ACC112 (cell line): ENCODE results near the gene MFNG.

Experiments
- H2AFZ ChIP-seq: fragments of 200-600 bp; sonication (generic); one replicate; pipeline ENCODE4 v1.6.0; 2017; ENCODE audit warnings: antibody characterized with exemption, low read length; ENCODE audit not compliant: unreplicated experiment
- H3K27ac ChIP-seq: fragments of 200-600 bp; sonication (generic); 2 replicates; pipeline ENCODE4 v1.5.1; 2014; ENCODE audit warnings: low read depth, mild to moderate bottlenecking, antibody characterized with exemption, low read length, moderate library complexity
- H3K27me3 ChIP-seq: fragments of 200-600 bp; sonication (generic); 2 replicates; pipeline ENCODE4 v1.6.1; 2014; ENCODE audit warnings: mild to moderate bottlenecking, antibody characterized with exemption, low read length, moderate library complexity, mixed read lengths; ENCODE audit not compliant: insufficient read depth
- H3K36me3 ChIP-seq: fragments of 200-600 bp; sonication (generic); 2 replicates; pipeline ENCODE4 v1.6.1; 2016; ENCODE audit warnings: mild to moderate bottlenecking, antibody characterized with exemption, low read length, moderate library complexity, mixed read lengths; ENCODE audit not compliant: insufficient read depth
- H3K4me1 ChIP-seq: fragments of 200-600 bp; sonication (generic); one replicate; pipeline ENCODE4 v1.6.1; 2016; ENCODE audit warnings: low read length, mixed read lengths; ENCODE audit not compliant: insufficient read depth, unreplicated experiment, control insufficient read depth
- H3K4me3 ChIP-seq: fragments of 200-600 bp; sonication (generic); 2 replicates; pipeline ENCODE4 v1.5.1; 2014; ENCODE audit warnings: mild to moderate bottlenecking, low read depth, low read length
- H3K79me2 ChIP-seq: fragments of 200-600 bp; sonication (generic); one replicate; pipeline ENCODE4 v1.6.0; 2016; ENCODE audit warnings: low read length; ENCODE audit not compliant: control insufficient read depth, unreplicated experiment, insufficient read depth

The MFNG gene

GRCh38 chr22:37428649-37429586 lies 57.3 kb downstream of the MFNG start:
- H3K4me3 ChIP-seq, result no peak overlapping the region
- H3K36me3 ChIP-seq, result no peaks in the 10 kb centered on the region
- H3K4me1 ChIP-seq, result peaks cover 27% of the 10 kb centered on the region
- H2AFZ ChIP-seq, result no peak overlapping the region
- H3K79me2 ChIP-seq, result no peaks in the 10 kb centered on the region
- no peaks in the 10 kb centered on the region for H3K27me3 ChIP-seq
- no peak overlapping the region for H3K27ac ChIP-seq

- Histone ChIP-seq H2AFZ (no peak overlapping the region), H3K4me3 (peak overlapping the region; percentile 84), H3K27me3 (no peaks in the 10 kb centered on the region), H3K27ac (no peak overlapping the region), H3K79me2 (no peaks in the 10 kb centered on the region), H3K4me1 (peaks cover 26% of the 10 kb centered on the region), H3K36me3 (no peaks in the 10 kb centered on the region)
Measured at GRCh38 chr22:37427711-37428635, 58.2 kb downstream of the MFNG start.

DNA sequence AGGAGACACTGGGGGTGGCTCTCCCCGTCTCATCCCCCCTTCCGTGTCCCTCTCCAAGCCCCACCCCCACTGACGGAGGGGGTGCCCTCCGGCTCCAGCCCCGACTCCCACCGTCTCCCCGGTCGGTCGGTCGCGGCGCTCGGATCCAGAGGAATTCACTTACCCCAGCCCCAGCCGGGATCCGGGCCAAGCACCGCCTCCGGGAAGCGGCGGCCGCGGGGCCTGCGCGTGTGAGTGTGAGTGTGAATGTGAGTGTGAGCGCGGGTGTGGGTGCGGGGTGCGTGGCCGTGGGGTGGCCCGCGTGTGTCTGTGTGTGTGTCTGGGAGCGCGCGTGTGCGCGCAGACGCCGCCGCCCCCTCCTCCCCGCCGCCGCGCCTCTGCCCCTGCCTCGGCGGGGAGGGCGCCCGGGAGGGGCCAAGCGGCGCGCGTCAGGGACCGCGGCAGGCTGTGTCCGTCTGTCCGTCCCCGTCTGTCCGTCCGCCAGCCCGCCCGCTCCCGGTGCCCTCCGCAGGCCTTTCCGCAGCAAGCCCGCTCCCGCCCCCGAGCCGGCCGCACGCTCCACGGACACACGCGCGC lies 59.0 kb downstream of the MFNG start, which contains the start of gene ELFN2:
Gene ELFN2 (minus strand): TSS at position 345 of the 576 bp plus-strand sequence. CDS start 51,945 bp downstream, outside the sequence.
- Histone ChIP-seq H3K36me3 (no peaks in the 10 kb centered on the region), H2AFZ (peak within 1 kb of the TSS; percentile 25), H3K4me1 (peaks cover 21% of the 10 kb centered on the region), H3K79me2 (no peaks in the 10 kb centered on the region), H3K27me3 (no peaks in the 10 kb centered on the region), H3K27ac (no peak within 1 kb of the TSS), H3K4me3 (peak within 1 kb of the TSS; percentile 84)

GRCh38 chr22:37426706-37427134 lies 59.5 kb downstream of the MFNG start:
- Histone ChIP-seq H3K36me3 (no peaks in the 10 kb centered on the region), H3K4me3 (peak overlapping the region; percentile 84), H2AFZ (peak overlapping the region; percentile 25), H3K4me1 (peaks cover 17% of the 10 kb centered on the region), H3K27ac (no peak overlapping the region), H3K27me3 (no peaks in the 10 kb centered on the region), H3K79me2 (no peaks in the 10 kb centered on the region)

GRCh38 chr22:37425800-37426705 lies 60.1 kb downstream of the MFNG start:
- no peaks in the 10 kb centered on the region for H3K36me3 ChIP-seq
- H3K4me1 ChIP-seq, result peaks cover 12% of the 10 kb centered on the region
- no peak overlapping the region for H3K27ac ChIP-seq
- H2AFZ ChIP-seq, result no peak overlapping the region
- H3K79me2 ChIP-seq, result no peaks in the 10 kb centered on the region
- H3K27me3 ChIP-seq, result no peaks in the 10 kb centered on the region
- peak overlapping the region; percentile 84 for H3K4me3 ChIP-seq

GRCh38 chr22:37425369-37425768 lies 60.8 kb downstream of the MFNG start:
- no peaks in the 10 kb centered on the region for H3K27me3 ChIP-seq
- no peaks in the 10 kb centered on the region for H3K79me2 ChIP-seq
- H3K27ac ChIP-seq, result no peak overlapping the region
- no peaks in the 10 kb centered on the region for H3K36me3 ChIP-seq
- H3K4me3 ChIP-seq, result no peak overlapping the region
- H2AFZ ChIP-seq, result no peak overlapping the region
- H3K4me1 ChIP-seq, result peaks cover 14% of the 10 kb centered on the region

- Histone ChIP-seq H3K79me2 (no peaks in the 10 kb centered on the region), H3K36me3 (no peaks in the 10 kb centered on the region), H3K27me3 (no peaks in the 10 kb centered on the region), H2AFZ (no peak overlapping the region), H3K27ac (no peak overlapping the region), H3K4me3 (no peak overlapping the region), H3K4me1 (peaks cover 9% of the 10 kb centered on the region)
Measured at GRCh38 chr22:37423283-37423682, 62.9 kb downstream of the MFNG start.

DNA sequence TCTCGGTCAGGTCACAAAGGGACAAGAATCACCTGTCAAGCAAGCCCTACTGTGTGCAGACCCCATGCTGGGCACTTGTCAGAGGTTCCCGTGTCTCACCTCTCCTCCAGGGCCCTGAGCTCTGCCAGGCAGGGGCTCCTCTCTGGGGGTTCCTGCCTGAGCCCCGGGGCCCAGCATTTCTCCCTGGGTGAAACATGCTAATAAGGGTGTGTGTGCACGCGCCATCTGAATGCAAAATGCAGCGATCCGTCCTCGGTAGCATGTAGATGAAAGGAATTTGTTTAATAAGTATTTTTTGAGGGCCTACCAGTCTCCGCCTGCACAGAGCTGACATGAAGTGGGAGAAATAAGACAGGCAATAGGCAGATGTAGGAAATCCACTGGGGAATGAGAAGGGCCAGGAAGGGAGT lies 64.7 kb downstream of the MFNG start:
- Histone ChIP-seq H3K27ac (no peak overlapping the region), H3K79me2 (no peaks in the 10 kb centered on the region), H2AFZ (no peak overlapping the region), H3K4me1 (peaks cover 9% of the 10 kb centered on the region), H3K36me3 (no peaks in the 10 kb centered on the region), H3K27me3 (no peaks in the 10 kb centered on the region), H3K4me3 (no peak overlapping the region)

GRCh38 chr22:37420686-37421467 lies 65.3 kb downstream of the MFNG start:
- peak overlapping the region; percentile 74 for H3K4me3 ChIP-seq
- no peaks in the 10 kb centered on the region for H3K27me3 ChIP-seq
- H3K79me2 ChIP-seq, result no peaks in the 10 kb centered on the region
- H3K36me3 ChIP-seq, result no peaks in the 10 kb centered on the region
- H3K27ac ChIP-seq, result no peak overlapping the region
- H2AFZ ChIP-seq, result no peak overlapping the region
- peaks cover 9% of the 10 kb centered on the region for H3K4me1 ChIP-seq
